GM19351 (cell line): ENCODE measurements around the gene OGFOD2.

ENCODE experiments used
- ATAC-seq: cut with Tn5 transposase; IDR thresholded peaks from one replicate; pipeline ENCODE4 v1.9.1; 2021; ENCODE audit warnings: mild to moderate bottlenecking, moderate library complexity; ENCODE audit not compliant: unreplicated experiment

OGFOD2 gene

DNA sequence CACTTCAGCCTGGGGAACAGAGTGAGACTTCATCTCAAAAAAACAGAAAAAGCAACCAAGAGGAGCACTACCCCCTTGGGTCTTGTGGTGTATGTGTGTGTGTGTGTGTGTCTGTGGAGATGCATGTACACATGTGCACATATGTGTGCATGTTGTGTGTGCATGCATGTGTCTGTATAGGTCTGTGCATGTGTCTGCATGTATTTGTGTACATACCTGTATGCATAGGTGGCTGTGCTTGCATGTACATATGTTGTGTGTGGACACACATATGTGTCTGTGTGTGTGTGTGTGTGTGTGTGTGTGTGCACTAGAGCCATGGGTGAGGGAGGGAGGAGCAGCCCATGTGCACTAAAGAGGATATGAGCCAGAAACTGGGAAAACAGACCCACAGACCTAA lies 54.5 kb downstream of the OGFOD2 start:
- ATAC-seq = no peak
